Measurements from ENCODE around the gene CELF5.
"Not testable (repeated sequence)": the region's sequence is repeated elsewhere in the genome, so short reads cannot be mapped to it uniquely, and the experiment has no call there.

GRCh38 chr19:3191806-3192104 is 32.7 kb upstream of the CELF5 start:
- not testable (repeated sequence) for TF ChIP-seq CTCF, POLR2A (IDR thresholded peaks at IDR 0.05)

All from right lobe of liver (tissue), 4 donors.